Measurements from ENCODE around the gene GFM1. TPM values are rescaled to one million over a fixed set of nuclear protein-coding genes. Genes with fewer than 3 reads are reported as not detected.

Gene GFM1
- total RNA-seq, 1 experiment from 2014 or later = 44.5 TPM

GRCh38 chr3:158711886-158712285, 67.6 kb downstream of the GFM1 start (continued):
- TF ChIP-seq ATF3 (CRISPR knock-in tag; conservative IDR thresholded peaks at IDR 0.05) = no peak
- no peak for TF ChIP-seq CREB1 (CRISPR knock-in tag; IDR thresholded peaks at IDR 0.05)
- no peak for TF ChIP-seq AFF4 (CRISPR knock-in tag; IDR thresholded peaks at IDR 0.05; ENCODE audit: borderline replicate concordance)
- TF ChIP-seq MYBL2 (CRISPR knock-in tag; IDR thresholded peaks at IDR 0.05) = no peak
- no peak for TF ChIP-seq ERG (CRISPR knock-in tag; IDR thresholded peaks at IDR 0.05)
- TF ChIP-seq SMAD3 (CRISPR knock-in tag; IDR thresholded peaks at IDR 0.05; ENCODE audit: borderline replicate concordance) = no peak
- TF ChIP-seq ESRRA (CRISPR knock-in tag; IDR thresholded peaks at IDR 0.05; ENCODE audit: borderline replicate concordance) = no peak
- no peak for TF ChIP-seq ZNF232 (CRISPR knock-in tag; IDR thresholded peaks at IDR 0.05)
- TF ChIP-seq ZNF138 (CRISPR knock-in tag; conservative IDR thresholded peaks at IDR 0.05) = no peak
- no peak for TF ChIP-seq NFE2L1 (CRISPR knock-in tag; IDR thresholded peaks at IDR 0.05)
- TF ChIP-seq ZNF512 (CRISPR knock-in tag; IDR thresholded peaks at IDR 0.05; ENCODE audit: borderline replicate concordance) = no peak

- Mint-ChIP-seq H3K36me3 (peaks cover 11% of the 10 kb centered on the region; the same call in 1 of the 2 replicates), H3K9me3 (no peaks in the 10 kb centered on the region), H3K4me3 (no peak overlapping the region), H3K4me1 (peaks cover 22% of the 10 kb centered on the region), H3K27ac (peak overlapping the region; percentile 64), H3K27me3 (ENCODE audit: low read depth) (no peaks in the 10 kb centered on the region)
- TF ChIP-seq E2F1 (CRISPR knock-in tag; IDR thresholded peaks at IDR 0.05) (no peak), KAT7 (CRISPR knock-in tag; IDR thresholded peaks at IDR 0.05; ENCODE audit: borderline replicate concordance) (no peak), E2F5 (CRISPR knock-in tag; IDR thresholded peaks at IDR 0.05) (no peak), ZNF281 (CRISPR knock-in tag; IDR thresholded peaks at IDR 0.05) (no peak), ZNF121 (CRISPR knock-in tag; IDR thresholded peaks at IDR 0.05) (no peak), OVOL2 (CRISPR knock-in tag; IDR thresholded peaks at IDR 0.05; ENCODE audit: borderline replicate concordance) (no peak), HMGXB4 (CRISPR knock-in tag; IDR thresholded peaks at IDR 0.05) (no peak), ZNF671 (CRISPR knock-in tag; IDR thresholded peaks at IDR 0.05) (no peak), HMGA2 (CRISPR knock-in tag; IDR thresholded peaks at IDR 0.05) (no peak)
- ChIA-PET POLR2A (no interaction called here), CTCF (interaction anchor here (1.0 to 2.9 kb wide), 2 partner anchors 15 to 82 kb away, joined by 4 to 19 read pairs; no protein-coding TSS in a partner anchor)
- DNase-seq (ENCODE audit: low spot score) = no peak
- no peak for ATAC-seq
Observed at GRCh38 chr3:158712443-158712842, 68.1 kb downstream of the GFM1 start.
